GM12878 (cell line): ENCODE data around the gene FKBP9.

Experiments
- CBX5 ChIP-seq: sonication (generic); IDR thresholded peaks from 2 replicates; pipeline ENCODE4 v1.6.1; 2016; ENCODE audit warnings: low read depth, moderate library complexity, mild to moderate bottlenecking, inconsistent platforms
- EZH2 ChIP-seq: IDR thresholded peaks from 2 replicates; pipeline ENCODE4 v1.6.1; 2012; ENCODE audit warnings: low read depth, mild to moderate bottlenecking, control low read depth, inconsistent platforms, low read length, borderline replicate concordance; ENCODE audit not compliant: control insufficient read depth
- JUND ChIP-seq: IDR thresholded peaks from 2 replicates; pipeline ENCODE4 v1.6.1; 2012; ENCODE audit warnings: low read depth, mild to moderate bottlenecking, low read length, improper control_type of control experiment, moderate library complexity
- NFIC ChIP-seq: IDR thresholded peaks from 2 replicates; pipeline ENCODE4 v1.6.1; 2012; ENCODE audit warnings: low read depth, mild to moderate bottlenecking, inconsistent platforms, low read length, moderate library complexity
- SRF ChIP-seq, 2 experiments: IDR thresholded peaks; 2 replicates each; pipeline ENCODE4 v1.6.1; 2011; ENCODE audit warnings: low read depth in 2 of 2, low read length in 2 of 2, mild to moderate bottlenecking in 1 of 2, moderate library complexity in 1 of 2
- TAF1 ChIP-seq: IDR thresholded peaks from 2 replicates; pipeline ENCODE4 v1.6.1; 2011; ENCODE audit warnings: mild to moderate bottlenecking, low read depth, low read length, borderline replicate concordance
- TF ChIP-seq, protein P1 (sequence below), 3 experiments: IDR thresholded peaks in 2 of 3; conservative IDR thresholded peaks in 1 of 3; 2 replicates each; pipeline ENCODE4 v1.5.1; 2011; ENCODE audit warnings: low read depth in 3 of 3, low read length in 3 of 3, mild to moderate bottlenecking in 3 of 3, control low read depth in 2 of 3, moderate library complexity in 2 of 3, inconsistent platforms in 1 of 3, mixed read lengths in 1 of 3; ENCODE audit not compliant: control insufficient read depth in 2 of 3, insufficient read depth in 1 of 3; ENCODE audit errors: extremely low read depth in 1 of 3

DNA sequence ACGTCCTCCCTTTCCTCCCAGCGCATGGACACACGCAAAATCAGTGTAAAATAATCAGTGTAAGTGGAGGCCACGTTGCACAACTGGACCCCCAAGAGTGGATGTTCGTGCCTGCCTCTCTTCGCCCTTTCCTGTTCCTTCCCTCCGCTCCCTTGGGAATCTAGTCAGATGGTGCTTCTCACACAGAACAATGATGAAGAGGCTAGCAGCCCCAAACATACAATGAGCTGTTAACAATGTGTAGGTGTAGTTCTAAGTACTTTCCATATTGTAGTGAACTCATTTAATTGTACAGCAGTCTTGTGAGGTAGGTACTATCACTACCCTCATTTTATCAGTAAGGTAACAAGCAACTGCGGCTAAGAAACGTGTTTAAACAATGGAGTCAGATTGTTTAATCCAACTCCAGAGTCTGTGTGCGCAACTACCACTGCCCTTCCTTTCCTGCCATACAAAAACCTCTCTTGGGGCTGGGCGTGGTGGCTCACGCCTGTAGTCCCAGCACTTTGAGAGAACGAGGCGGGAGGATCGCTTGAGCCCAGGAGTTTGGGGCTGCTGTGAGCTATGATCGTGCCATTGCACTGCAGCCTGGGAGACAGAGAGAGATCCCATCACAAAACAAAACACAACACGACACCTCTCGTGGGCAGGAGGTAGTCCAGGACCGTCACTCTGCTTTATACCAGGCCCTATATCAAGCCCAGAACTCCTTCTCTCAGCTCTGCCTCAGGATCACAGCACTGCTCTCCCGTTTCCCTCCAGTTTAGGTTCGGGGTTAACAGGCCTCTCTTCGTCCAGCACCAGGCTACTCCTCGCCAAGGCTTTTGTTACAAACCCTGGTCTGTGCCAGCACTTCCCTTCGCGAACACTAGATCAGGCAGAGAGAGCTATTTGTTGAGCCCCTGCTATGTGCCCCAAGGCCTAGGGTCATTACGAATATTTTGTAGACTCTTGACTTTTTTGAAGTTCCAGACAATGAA, 1.1 kb downstream of the FKBP9 start:
- TF ChIP-seq JUND (no peak), CBX5 (no peak), SRF (IDR thresholded peaks at IDR 0.05; ENCODE audit: low read depth in 2 of 2, low read length in 2 of 2) (no peak), EZH2 (no peak), NFIC (no peak), TAF1 (no peak)
- TF ChIP-seq, protein P1, sequence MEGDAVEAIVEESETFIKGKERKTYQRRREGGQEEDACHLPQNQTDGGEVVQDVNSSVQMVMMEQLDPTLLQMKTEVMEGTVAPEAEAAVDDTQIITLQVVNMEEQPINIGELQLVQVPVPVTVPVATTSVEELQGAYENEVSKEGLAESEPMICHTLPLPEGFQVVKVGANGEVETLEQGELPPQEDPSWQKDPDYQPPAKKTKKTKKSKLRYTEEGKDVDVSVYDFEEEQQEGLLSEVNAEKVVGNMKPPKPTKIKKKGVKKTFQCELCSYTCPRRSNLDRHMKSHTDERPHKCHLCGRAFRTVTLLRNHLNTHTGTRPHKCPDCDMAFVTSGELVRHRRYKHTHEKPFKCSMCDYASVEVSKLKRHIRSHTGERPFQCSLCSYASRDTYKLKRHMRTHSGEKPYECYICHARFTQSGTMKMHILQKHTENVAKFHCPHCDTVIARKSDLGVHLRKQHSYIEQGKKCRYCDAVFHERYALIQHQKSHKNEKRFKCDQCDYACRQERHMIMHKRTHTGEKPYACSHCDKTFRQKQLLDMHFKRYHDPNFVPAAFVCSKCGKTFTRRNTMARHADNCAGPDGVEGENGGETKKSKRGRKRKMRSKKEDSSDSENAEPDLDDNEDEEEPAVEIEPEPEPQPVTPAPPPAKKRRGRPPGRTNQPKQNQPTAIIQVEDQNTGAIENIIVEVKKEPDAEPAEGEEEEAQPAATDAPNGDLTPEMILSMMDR (IDR thresholded peaks at IDR 0.05 in 2 of 3, conservative IDR thresholded peaks at IDR 0.05 in 1 of 3; ENCODE audit: control insufficient read depth in 2 of 3, extremely low read depth in 1 of 3, insufficient read depth in 1 of 3, low read depth in 3 of 3, low read length in 3 of 3): no peak
